EH (cell line): ENCODE results near the gene UVSSA.
A peak's percentile ranks its signal among the peaks of the same experiment; 100 is the strongest.
"Not testable (repeated sequence)": the region's sequence is repeated elsewhere in the genome, so short reads cannot be mapped to it uniquely, and the experiment has no call there.

Source experiments
- DNase-seq: peaks from one replicate; pipeline ENCODE4 v3.0.0-alpha.2; 2015; ENCODE audit warnings: low read depth

UVSSA gene

DNA sequence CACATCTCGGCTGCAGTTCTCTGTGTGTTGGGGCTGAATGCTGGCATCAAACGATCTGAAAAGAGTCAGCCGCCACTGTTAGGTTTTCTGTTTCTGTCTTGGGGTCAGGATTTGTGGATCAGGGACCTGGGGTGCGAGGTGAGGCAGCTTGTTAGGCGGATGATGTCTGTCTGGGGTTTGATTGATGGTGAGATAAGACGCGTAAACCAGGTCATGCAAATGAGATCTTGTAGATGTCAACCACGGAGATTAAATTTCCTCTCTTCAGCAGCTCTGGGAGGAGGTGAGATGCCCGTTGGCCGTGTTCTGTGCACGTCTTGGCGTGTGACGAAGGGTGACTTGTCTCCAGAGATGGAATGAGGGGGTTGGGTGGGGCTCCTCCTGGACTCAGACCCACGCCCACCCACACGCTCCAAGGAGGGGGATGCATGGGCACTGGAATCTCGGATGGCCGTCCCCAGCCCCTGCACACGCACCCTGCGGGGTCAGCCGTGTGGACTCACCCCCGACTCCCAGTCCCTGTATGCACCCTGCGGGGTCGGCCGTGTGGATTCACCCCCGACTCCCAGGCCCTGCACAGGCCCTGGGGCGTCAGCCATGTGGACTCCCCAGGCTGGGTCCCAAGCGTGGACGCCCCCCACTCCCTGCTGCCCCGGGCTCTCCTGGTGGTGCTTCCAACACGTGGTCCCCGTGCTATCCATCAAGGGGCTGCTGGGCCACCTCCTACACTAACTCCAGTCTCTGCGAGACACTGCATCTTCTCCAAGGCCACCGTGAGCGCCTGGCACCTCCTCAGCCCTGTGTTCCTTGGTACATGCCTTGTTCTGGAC is 16.0 kb upstream of the UVSSA start:
- DNase-seq: no peak

DNA sequence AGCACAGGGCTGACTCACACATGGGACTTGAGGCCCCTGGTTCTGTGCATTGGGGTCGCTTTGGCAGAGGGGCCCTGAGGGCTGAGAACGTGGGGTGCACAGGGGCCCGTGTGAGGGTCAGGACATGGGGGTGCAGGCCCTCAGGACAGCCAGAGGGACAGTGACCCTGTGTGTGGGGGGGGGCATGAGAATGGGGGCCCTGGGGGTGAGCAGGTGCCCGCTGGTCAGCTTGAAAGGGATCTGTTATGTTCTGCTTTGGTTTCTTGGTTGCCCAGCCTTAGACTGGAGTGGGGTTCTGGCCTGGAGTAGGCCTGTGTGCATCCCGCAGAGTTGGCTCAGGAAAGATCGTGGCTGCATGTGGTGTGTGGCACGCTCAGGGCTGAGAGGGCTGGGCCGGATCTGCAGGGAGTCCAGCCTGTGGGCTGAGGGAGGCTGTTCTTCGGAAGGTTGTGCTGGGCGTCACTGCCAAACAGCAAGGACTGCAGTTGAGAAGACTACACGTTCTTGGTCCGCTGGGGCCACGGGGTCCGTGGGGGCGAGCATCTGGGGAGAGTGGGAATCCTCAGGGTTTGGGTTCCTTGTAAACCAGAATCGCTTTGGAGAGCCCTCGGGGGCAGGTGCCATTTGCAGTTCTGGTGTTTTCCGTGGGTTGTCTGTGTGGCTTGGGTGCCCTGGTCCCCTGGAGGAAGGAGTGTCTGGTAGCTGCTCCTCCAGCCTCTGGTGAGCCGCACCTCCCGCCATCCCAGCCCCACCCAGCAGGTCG is 15.2 kb upstream of the UVSSA start:
- DNase-seq: no peak

DNA sequence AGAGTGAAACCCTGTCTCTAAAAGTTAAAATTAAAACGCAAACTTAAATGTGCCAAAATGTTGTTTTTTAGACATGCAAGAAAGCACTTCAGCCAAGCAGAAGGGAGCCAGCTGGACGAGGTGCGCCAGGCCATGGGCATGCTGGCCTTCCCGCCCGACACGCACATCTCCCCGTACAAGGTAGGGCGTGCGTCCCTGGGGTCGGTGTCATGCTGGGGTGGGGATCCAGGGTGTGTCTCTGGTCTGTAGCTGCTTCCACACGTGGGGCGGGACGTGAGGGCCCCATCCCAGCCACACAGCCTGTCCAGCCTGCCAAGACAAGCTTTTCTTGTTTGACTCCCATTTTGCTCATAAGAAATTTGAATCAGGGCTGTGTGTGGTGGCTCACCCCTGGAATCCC is 14.3 kb upstream of the UVSSA start:
- DNase-seq: no peak

DNA sequence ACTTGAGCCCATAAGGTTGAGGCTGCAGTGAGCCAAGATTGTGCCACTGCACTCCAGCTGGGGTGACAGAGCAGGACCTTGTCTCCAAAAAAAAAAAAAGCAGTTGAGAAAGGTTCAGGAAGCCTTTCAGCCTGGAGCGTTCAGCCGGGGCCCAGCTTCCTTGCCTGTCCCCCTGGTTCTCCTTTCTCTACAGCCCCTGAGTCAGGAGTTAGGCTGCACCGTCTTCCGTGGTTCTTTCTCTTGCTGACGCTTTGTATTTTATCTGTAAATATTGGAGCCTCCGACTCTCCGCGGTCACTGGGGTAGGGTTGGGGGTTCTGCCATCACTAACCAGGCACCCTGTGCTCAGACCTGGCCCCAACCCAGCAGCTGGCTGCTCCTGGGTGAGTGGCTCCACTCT is 13.8 kb upstream of the UVSSA start:
- DNase-seq: no peak

DNA sequence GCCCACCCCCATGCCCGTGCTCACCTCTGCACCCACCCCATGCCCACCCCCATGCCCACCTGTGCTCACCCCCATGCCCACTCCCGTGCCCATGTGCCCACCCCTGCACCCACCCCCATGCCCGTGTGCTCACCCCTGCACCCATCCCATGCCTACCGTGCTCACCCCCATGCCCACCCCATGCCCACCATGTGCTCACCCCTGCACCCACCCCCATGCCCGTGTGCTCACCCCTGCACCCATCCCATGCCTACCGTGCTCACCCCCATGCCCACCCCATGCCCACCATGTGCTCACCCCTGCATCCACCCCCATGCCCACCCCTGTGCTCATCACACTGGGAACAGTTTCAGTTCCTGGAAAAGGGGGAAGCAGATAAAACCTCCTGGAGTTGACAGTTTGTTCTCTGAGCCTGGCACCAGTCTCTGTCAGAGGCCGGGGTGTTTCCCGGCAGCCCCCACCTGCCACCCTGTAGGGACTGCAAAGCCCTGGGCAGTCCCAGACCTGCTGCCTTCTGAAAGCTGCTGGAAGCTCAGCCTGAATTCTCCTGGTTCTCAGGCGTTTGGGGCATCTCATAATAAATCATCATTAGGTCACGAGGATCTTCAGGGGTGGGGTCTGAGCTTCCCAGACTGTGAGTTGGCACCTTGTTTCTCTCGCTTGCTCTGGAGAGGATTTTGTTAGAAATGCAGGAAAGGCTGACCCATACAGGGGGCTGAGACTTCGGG is 13.0 kb upstream of the UVSSA start:
- not testable (repeated sequence) for DNase-seq

DNA sequence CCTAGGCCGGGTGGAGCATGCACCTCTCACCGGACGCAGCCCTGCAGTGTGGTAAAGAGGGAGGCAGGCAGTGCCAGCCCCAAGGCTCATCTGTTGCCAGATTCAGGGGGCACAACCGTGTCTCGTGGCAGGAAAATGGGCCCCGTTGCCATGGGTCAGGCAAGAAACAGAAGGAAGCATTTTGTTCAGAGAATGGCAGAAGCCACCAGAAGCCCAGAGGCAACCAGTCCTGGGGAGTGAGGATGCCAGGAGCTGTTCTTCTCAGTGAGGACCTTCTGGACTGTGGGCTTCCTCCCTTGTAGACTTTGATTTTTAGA is 12.5 kb upstream of the UVSSA start:
- no peak for DNase-seq

DNA sequence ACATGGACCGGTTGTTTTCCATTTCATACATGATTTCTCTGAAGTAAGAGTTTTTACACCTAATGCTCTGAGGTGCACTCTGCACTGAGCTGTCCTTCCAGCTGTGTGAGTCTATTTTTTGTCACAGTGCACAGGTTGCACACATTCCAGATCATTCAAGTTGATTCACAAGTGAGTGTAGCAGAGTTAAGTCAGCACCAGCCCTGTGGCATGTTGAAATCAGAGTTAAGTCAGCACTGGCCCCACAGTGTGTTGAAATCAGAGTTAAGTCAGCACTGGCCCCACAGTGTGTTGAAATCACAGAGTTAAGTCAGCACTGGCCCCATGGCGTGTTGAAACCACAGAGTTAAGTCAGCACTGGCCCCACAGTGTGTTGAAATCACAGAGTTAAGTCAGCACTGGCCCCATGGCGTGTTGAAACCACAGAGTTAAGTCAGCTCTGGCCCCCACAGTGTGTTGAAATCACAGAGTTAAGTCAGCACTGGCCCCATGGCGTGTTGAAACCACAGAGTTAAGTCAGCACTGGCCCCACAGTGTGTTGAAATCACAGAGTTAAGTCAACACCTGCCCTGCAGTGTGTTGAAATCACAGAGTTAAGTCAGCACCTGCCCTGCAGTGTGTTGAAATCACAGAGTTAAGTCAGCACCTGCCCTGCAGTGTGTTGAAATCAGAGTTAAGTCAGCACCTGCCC is 11.7 kb upstream of the UVSSA start:
- DNase-seq: not testable (repeated sequence)

DNA sequence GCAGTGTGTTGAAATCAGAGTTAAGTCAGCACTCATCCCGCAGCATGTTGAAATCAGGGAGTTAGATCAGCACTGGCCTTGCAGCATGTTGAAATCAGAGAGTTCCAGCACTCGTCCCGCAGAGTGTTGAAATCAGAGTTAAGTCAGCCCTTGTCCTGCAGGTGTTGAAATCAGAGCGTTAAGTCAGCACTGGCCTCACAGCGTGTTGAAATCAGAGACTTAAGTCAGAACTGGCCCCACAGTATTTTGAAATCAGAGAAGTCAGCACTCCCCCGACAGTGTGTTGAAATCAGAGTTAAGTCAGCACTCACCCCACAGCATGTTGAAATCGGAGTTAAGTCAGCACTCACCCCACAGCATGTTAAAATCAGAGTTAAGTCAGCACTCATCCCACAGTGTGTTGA is 10.9 kb upstream of the UVSSA start:
- DNase-seq: peak; percentile 22

DNA sequence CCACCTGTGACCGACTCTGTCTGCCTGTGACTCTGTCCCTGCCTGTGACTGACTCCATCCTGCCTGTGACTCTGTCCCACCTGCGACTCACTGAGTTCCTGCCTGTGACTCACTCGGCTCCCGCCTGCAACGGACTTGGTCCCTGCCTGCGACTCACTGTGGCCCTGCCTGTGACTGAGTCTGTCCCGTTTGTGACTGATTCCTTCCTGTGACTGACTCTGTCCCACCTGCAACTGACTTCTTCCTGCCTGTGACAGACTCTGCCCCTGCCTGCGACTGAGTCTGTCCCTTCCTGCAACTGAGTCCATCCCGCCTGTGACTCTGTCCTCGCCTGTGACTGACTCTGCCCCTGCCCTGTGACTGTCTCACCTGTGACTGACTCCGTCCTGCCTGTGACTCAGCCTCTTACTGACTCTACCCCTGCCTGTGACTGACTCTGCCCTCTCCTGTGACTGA is 9.6 kb upstream of the UVSSA start:
- peak; percentile 53 for DNase-seq

DNA sequence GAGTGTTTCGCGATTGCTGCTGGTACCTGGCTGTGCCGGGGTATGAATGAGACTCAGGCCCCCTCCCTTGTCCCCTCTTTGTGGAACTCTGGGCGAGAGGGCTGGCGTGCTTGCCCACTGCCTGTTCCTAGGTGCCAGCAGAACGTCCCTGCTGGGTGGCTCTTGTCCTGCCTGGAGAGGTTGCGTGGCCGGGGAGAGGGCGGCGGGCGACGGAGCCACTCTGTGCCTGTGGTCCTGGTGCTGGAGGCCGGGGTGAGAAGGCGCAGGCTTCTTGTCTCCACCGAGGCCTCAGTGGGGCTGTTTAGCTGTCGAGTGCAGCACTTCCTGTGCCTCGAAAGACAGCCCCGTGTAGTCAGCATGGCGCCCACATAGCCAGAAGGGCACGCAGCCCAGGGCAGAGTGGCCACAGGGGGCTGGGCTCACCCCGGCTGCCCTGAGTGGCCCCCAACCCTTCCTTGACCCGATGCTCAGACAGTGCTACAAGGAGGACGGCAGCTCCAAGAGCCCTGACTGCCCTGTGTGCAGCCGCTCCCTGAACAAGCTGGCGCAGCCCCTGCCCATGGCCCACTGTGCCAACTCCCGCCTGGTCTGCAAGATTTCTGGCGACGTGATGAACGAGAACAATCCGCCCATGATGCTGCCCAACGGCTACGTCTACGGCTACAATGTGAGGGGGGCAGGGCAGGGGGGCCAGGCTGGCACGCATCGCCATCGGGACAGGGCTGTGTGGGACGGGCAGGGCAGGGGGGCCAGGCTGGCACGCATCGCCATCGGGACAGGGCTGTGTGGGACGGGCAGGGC is 8.9 kb upstream of the UVSSA start:
- no peak for DNase-seq

DNA sequence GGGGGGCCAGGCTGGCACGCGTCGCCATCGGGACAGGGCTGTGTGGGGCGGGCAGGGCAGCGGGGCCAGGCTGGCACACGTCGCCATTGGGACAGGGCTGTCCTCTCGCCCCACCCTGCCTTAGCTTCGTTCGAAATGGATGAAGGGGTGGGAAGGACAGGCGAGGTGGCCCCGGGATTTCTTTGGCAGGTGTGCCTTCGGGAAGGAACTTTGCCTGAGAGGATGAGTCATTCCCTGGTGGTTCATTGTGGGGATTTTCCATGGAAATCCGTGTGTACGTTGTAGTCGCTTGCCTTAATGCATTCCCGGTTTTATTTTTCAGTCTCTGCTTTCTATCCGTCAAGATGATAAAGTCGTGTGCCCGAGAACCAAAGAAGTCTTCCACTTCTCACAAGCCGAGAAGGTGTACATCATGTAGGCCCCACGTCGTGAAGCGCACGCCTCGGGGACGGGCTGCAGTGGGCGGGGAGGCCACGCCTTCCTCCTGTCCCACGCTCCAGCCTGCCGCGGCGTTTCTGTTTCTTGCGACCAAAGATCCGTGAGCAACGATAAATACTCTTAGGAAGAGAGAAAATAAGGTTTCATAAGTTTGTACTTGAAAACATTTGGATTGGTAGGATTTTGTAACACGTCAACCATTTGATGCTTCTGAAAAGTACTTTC is 8.1 kb upstream of the UVSSA start:
- no peak for DNase-seq

DNA sequence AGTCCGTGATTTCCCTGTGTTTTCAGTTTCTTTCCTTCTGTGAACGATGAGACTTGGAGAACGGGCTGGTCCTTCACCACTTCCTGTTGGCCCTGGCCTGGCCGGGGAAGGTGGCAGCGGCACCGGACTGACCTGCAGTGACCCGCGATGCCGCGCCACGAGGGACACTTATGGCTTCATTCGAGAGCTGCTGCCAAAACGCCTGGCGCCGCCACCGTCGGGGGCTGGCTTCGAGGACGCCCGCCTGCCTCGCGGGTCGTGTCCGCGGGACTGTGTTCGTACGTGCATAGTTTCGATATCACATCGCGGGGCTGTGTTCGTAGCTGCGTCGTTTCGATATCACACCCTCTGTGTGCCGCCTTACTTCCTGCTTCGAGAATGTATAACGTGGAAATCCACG is 7.5 kb upstream of the UVSSA start:
- DNase-seq: no peak

DNA sequence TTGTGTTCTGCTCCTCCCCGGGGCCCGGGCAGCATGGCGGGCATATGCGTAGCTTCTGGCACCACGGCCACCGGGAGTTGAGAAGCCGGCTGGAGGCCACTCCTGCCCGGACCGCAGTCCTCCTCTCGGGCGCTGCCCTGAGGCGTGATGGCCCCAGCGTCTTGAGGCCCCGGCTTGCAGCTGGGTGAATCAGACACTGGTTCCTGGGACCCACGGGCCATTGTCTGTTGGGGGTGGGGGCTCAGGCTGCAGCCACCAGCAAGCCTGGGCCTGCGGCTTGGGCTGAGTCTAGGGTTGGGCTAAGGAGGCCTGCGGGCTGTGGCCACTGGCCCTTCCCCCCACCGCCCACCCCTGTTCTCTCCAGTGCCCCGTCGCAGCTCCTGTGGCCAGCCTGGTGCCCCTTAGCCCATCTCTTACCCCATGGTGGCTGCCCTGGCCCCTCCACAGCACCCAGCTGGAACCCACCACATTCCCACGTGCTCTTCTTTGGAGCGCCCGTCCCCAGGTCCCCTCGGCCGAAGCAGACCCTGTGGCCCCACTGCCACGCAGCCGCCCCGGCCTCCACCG is 6.7 kb upstream of the UVSSA start:
- DNase-seq: no peak

DNA sequence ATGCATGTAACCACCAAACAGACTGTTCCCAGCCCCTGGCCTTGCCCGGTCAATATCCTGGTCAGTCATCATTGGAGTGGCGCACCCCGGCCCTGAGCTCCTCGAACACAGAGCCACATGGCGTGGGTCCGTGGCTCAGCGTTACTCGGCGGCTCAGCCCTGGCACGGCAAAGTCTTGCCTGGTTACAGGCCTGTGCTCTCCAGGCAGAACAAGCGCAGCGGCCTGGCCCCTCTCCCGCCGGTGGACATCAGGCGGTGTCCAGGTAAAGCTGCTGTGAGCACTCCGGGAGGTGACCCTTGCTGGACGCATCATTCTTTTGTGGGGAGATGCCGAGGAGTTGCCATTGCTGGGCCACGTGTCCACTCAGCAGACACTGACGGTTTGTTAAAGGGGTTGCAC is 6.1 kb upstream of the UVSSA start:
- no peak for DNase-seq

DNA sequence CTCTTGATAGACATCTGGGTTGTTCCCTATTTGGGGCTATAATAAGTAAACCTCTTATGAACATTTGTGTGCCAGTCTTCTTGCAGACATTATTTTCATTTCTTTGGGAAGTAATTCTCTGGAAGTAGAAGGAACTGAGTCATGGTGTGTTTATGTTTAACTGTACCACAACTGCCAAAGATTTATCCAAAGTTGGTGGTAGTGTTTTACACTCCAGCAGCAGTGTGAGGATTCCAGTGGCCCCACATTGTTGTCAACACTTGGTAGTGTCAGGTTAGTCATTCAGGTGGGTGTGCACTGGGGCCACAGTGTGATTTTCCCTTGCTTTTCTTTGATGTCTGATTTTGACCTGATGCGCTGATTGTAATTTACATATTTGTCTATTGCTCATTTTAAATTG is 5.0 kb upstream of the UVSSA start:
- peak; percentile 44 for DNase-seq

DNA sequence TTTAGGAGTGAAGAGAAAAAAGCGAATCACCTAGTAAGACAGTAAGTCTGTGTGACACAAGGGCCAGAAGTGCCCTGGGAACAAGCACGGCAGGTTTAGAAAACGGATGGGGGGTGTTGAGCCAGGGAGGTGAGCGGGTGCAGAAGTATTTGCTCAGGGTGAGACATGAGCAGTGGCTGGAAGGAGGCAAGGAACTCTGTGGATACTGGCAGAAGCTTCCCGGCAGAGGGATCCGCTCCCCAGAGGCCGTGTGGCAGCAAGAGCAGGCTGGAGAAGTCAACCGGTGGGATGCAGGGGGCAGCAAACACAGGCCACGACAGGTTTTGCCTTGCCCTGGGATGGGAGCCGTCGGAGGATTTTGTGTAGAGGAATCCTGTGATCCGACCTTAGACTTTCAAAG is 2.3 kb upstream of the UVSSA start:
- DNase-seq: no peak

DNA sequence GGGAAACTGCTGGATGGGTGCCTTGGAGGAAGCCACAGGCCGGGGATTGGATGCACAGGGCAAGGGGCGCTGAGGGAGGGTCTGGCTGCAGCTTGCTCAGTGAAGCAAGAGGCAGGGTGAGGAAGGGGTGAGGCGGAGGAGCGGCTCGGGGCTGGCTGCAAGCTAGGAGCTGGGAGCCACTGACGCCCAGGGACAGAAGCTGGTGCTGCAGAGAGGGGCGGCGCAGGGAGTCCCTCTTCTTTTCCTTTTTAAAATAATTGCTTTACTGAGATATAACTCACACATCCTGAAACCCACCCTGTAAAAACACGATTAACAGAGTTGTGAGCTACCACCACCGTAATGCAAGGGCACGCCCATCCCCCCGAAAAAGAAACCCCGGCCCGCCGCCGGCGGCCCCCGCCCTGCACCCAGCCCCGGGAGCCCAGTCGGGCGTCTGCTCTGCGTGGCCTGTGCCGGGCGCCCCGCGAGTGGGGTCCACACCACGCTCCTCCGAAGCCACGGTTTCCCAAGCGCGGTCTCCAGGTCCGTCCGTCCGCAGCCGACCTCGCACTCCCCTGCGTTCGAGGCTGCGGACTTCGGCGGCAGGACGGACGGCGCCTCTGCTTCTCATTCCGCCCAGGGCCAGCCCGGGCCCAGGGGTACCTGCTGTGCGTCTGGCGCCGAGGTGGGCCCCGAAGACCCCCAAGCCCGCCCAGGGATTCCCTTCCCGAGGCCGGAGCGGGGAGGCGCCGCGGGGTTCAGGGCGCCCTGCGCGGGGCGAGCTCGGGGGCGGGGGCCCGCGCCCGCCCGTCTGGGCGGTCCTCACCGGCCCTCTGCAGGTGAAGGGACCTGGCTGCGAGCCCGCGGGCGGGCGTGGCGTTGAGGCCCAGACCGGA is 866 bp upstream of the UVSSA start:
- peak; percentile 46 for DNase-seq

DNA sequence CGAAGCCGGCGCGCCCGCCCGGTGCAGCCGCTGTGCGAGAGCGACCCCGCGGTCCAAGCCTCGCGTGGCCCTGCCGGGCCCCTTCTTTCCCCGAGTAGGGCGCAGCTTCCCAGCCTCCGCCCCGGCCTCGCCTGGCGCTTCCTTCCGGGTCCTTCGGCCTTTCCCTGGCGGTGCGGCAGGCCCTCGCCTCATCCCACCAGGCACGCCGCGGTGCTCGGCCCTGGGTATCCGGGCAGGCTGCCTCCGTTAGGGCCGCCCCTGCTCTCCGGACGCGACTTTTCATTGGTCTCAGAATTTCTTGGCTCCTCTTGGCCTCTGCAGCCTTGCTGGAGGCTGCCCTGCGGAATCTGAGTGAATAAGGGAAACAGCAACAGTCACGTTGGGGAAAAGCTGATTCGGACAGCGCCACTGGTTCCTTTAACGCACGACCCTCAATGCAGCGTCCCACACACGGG is 429 bp downstream of the UVSSA start:
- DNase-seq: peak; percentile 90

DNA sequence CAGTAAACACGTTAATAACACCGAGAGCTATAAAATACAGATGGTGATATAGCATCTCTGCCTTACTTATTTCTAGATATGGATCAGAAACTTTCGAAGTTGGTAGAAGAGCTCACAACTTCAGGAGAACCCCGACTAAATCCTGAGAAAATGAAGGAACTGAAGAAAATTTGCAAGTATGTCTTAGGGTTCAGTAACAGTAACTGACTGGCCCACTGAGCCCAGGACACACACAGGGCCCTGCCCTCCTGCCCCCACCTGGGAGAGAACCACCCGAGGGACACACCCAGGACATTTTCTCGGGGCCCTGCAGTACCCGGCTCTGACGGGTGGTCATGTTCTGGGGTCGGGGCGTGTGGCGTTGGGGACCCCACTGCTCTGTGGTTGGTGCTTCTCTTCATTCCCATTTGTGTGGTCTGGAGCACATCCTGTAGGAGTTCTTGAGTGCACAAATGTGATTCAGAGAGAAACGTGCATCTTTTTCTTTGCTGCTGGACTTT is 1.1 kb downstream of the UVSSA start:
- no peak for DNase-seq
